Left ventricle myocardium inferior (tissue), 1 donor: Measurements from ENCODE around the gene AFAP1L1. TPM values are rescaled to one million over a fixed set of nuclear protein-coding genes. Genes with fewer than 3 reads are reported as not detected.

ENCODE experiments used
- DNase-seq: peaks from one replicate; pipeline ENCODE4 v3.0.0-alpha.2; 2020
- H3K27ac ChIP-seq: fragments of 200-600 bp; replicated peaks from 2 replicates; pipeline ENCODE4 v1.8.0; 2021
- H3K27me3 ChIP-seq: fragments of 200-600 bp; 2 replicates; pipeline ENCODE4 v1.8.0; 2021; ENCODE audit warnings: low read depth
- H3K36me3 ChIP-seq: fragments of 200-600 bp; 2 replicates; pipeline ENCODE4 v1.8.0; 2021
- H3K4me1 ChIP-seq: fragments of 200-600 bp; 2 replicates; pipeline ENCODE4 v1.8.0; 2021
- H3K4me3 ChIP-seq: fragments of 200-600 bp; 2 replicates; pipeline ENCODE4 v1.8.0; 2021; ENCODE audit warnings: mild to moderate bottlenecking, moderate library complexity
- H3K9me3 ChIP-seq: fragments of 200-600 bp; replicated peaks from 2 replicates; pipeline ENCODE4 v1.8.0; 2021
- intact Hi-C: fragments of 100-400 bp; cut with micrococcal nuclease; formaldehyde crosslinking; loops from one replicate; pipeline ENCODE4 v1.11.0; 2022
- total RNA-seq: library from RNA; stranded (reverse); fragmentation: NEBNext Ultra II Directional; extraction: Animal tissue kit (Norgen Biotek cat#: 25700); gene quantifications from one replicate; pipeline ENCODE4 v1.2.1, GENCODE V29; 2021
- TF ChIP-seq, protein P1 (sequence below): fragments of 200-600 bp; IDR thresholded peaks from 2 replicates; pipeline ENCODE4 v1.8.0; 2021; ENCODE audit warnings: antibody characterized with exemption, mild to moderate bottlenecking, borderline replicate concordance
- donor health status: DM: no; HTN: yes; CAD: no; lungs with severe emphysema.

AFAP1L1 gene
- total RNA-seq, 1 donor from 2014 or later = 40.6 TPM

DNA sequence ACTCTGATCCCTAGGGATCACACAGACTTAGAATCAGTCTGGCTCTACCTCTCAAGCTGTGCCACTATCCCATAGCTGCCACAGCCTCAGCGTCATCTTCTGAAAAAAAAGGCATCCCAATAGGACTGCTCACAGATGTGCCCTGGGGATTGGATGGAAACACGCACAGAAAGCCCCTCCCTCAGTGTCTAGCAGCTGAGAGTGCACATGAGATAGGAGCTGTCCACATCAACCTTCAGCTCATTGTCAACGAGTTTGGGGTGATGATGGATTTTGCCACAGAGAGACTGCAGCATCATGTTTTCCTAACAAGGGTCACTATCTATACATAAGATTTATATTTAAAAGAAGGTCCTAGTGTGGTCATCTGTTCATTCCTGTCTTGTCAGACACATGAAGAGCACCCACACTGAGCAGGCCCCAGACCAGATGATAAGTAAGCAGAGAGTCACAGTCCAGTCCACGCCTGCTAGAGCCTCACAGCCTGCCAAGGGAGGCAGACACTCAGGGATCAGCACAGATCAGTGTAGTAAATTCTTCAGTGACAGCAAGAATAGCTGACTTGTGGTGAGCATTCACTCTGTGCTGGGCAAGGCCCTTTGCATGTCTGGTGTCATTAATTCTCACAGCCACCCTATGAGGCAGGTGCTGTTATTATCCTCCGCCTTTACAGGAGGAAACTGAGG, 25.8 kb downstream of the AFAP1L1 start:
- TF ChIP-seq, protein P1, sequence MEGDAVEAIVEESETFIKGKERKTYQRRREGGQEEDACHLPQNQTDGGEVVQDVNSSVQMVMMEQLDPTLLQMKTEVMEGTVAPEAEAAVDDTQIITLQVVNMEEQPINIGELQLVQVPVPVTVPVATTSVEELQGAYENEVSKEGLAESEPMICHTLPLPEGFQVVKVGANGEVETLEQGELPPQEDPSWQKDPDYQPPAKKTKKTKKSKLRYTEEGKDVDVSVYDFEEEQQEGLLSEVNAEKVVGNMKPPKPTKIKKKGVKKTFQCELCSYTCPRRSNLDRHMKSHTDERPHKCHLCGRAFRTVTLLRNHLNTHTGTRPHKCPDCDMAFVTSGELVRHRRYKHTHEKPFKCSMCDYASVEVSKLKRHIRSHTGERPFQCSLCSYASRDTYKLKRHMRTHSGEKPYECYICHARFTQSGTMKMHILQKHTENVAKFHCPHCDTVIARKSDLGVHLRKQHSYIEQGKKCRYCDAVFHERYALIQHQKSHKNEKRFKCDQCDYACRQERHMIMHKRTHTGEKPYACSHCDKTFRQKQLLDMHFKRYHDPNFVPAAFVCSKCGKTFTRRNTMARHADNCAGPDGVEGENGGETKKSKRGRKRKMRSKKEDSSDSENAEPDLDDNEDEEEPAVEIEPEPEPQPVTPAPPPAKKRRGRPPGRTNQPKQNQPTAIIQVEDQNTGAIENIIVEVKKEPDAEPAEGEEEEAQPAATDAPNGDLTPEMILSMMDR = no peak
- Histone ChIP-seq H3K27me3 (no peaks in the 10 kb centered on the region), H3K4me1 (peaks cover 100% of the 10 kb centered on the region), H3K9me3 (no peaks in the 10 kb centered on the region), H3K36me3 (peaks cover 16% of the 10 kb centered on the region), H3K27ac (peak overlapping the region; percentile 92), H3K4me3 (no peak overlapping the region)
- peak; percentile 43 for DNase-seq
- intact Hi-C loops = no loop called here

DNA sequence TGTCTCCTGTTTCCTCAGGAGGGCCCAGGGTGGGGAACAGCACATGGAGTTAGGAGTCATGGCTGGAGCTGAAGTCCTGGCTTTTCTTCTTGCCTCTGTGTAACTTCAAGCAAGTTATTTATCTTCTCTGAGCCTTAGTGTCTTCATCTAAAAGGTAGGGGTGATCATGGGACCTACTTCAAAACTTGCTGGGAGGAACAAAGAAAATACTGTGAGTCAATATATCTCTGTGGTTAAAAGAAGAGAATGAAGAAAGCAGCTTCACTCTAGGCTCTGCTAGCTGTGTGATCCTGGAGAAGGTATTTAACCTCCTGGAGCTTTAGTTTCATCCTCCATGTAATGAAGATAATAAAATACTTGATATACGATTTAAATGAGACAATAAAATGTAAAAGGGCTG, 26.5 kb downstream of the AFAP1L1 start:
- TF ChIP-seq, protein P1 = no peak
- intact Hi-C loops = no loop called here
- Histone ChIP-seq H3K27ac (peak overlapping the region; percentile 92), H3K4me3 (no peak overlapping the region), H3K4me1 (peaks cover 100% of the 10 kb centered on the region), H3K9me3 (no peaks in the 10 kb centered on the region), H3K27me3 (no peaks in the 10 kb centered on the region), H3K36me3 (peaks cover 23% of the 10 kb centered on the region)
- DNase-seq = no peak

DNA sequence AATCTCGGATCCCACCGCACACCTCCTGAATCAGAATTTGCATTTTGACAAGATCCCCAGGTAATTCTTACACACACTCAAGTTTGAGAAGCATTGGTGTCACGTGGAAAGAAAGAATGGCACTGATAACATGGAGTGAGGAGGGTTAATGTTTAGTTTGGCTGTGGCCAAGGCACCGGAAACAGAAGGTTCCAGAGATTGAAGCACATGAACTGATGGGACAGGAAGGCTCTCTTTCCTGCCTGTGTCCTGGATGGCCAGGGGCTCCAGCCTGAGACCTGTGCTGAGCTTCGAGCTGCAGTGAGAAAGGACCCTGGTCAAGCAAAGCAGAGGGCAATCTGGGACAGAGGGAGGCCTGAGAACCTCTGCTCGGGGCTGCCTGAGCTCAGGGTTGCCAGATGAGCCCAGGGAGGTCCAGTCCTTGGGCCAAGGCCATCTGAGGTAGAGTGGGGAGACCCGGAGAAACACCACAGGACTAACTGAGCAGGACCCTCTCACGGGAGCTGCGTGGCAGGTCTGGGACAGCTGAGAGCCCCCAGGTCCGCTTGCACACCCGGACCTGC, 27.3 kb downstream of the AFAP1L1 start:
- Histone ChIP-seq H3K27ac (peak overlapping the region; percentile 92), H3K4me3 (peak overlapping the region; percentile 31), H3K4me1 (peaks cover 100% of the 10 kb centered on the region), H3K36me3 (peaks cover 29% of the 10 kb centered on the region), H3K9me3 (no peaks in the 10 kb centered on the region), H3K27me3 (no peaks in the 10 kb centered on the region)
- TF ChIP-seq, protein P1 = no peak
- no peak for DNase-seq
- intact Hi-C loops = no loop called here

DNA sequence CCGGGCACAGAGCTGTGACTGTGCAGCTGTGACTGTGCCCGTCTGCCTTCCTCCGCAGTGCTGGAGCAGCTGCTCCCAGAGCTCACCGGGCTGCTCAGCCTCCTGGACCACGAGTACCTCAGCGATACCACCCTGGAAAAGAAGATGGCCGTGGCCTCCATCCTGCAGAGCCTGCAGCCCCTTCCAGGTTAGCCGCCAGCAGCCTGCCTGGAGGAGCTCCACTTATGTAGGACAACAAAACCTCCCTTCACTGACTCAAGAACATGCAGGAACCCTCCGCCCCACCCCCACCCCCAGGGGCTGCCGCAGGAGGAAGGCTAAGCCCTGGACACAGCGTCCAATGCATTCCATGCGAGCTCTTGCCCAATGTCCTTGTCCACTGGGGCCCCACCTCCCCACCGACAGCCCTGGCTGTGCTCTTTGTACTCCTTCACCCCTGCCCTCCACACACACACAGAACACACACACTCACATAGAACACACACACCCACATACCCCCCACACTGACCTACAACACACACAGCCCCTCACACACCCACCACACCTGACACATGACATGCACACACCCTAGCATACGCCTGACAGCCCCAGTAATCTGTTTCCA, 27.9 kb downstream of the AFAP1L1 start:
- Histone ChIP-seq H3K4me1 (peaks cover 98% of the 10 kb centered on the region), H3K36me3 (peaks cover 35% of the 10 kb centered on the region), H3K27me3 (no peaks in the 10 kb centered on the region), H3K27ac (peak overlapping the region; percentile 92), H3K4me3 (peak overlapping the region; percentile 31), H3K9me3 (no peaks in the 10 kb centered on the region)
- TF ChIP-seq, protein P1 = no peak
- intact Hi-C loops = no loop called here
- DNase-seq = peak; percentile 34

DNA sequence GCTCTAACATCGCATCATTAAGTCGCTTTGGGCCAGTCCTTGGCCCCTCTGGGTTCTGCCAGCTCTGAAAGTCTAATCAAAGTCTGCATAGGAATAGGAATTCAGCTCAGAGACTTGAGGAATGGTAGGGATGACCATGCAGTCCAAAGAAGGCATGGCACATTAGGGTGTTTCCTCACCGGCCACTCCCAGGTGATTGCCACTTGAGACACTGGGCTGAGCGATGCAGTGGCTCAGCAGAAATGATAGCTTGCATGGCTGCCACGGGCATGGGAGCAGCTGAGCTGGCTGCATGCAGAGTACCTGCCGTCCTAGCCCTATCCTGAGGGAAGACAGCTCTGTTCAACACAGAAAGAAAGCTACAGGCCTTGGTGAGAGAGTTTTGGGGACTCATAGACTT, 28.8 kb downstream of the AFAP1L1 start:
- H3K27me3 ChIP-seq = no peaks in the 10 kb centered on the region
- TF ChIP-seq, protein P1 = no peak
- H3K9me3 ChIP-seq = no peaks in the 10 kb centered on the region
- DNase-seq = no peak
- H3K27ac ChIP-seq = peak overlapping the region; percentile 92
- no peak overlapping the region for H3K4me3 ChIP-seq
- peaks cover 44% of the 10 kb centered on the region for H3K36me3 ChIP-seq
- intact Hi-C loops = no loop called here
- H3K4me1 ChIP-seq = peaks cover 96% of the 10 kb centered on the region
